ENCODE measurements around the gene QPCT. TPM values are rescaled to one million over a fixed set of nuclear protein-coding genes. Genes with fewer than 3 reads are reported as not detected.

Gene QPCT
- total and polyA plus RNA-seq, 11 donors = 1.3 to 7.2 (median 2.8) TPM

- H3K36me3 ChIP-seq = no peaks in the 10 kb centered on the region
- ATAC-seq (peak in 2 of 4 donors; percentile 43 to 79), DNase-seq (peak in 1 of 5 donors; percentile 9)
- WGBS, 4 donors = 57 to 64% (median 62%) methylated on average over 3 of the region's 3 CpGs
- no peak overlapping the region for H3K27ac ChIP-seq
- TF ChIP-seq POLR2A (IDR thresholded peaks at IDR 0.05) (no peak), CTCF (IDR thresholded peaks at IDR 0.05) (no peak)
- H3K4me3 ChIP-seq = no peak overlapping the region
- H3K27me3 ChIP-seq = no peaks in the 10 kb centered on the region
- H3K4me1 ChIP-seq = peaks cover 0 to 44% (median 18%) of the 10 kb centered on the region in 12 donors
- H3K9me3 ChIP-seq = no peaks in the 10 kb centered on the region
- intact Hi-C loops (cut with DNase I) = no loop called here
Observed at GRCh38 chr2:37306024-37306423, 38.4 kb upstream of the QPCT start.

GRCh38 chr2:37307500-37307899, 36.9 kb upstream of the QPCT start:
- peak overlapping the region in 2 of 12 donors; percentile 25 to 37 for H3K27ac ChIP-seq
- ATAC-seq (peak in 2 of 4 donors; percentile 32 to 50), DNase-seq (no peak)
- H3K4me3 ChIP-seq = no peak overlapping the region
- TF ChIP-seq POLR2A (IDR thresholded peaks at IDR 0.05) = no peak
- no peak for TF ChIP-seq CTCF (IDR thresholded peaks at IDR 0.05)
- intact Hi-C loops (cut with DNase I) = no loop called here
- WGBS, 4 donors = 53 to 75% (median 58%) methylated on average over 2 of the region's 2 CpGs
- no peaks in the 10 kb centered on the region for H3K36me3 ChIP-seq
- H3K9me3 ChIP-seq = no peaks in the 10 kb centered on the region
- no peaks in the 10 kb centered on the region for H3K27me3 ChIP-seq
- H3K4me1 ChIP-seq = peaks cover 0 to 57% (median 23%) of the 10 kb centered on the region in 12 donors

- intact Hi-C loops (cut with DNase I) = no loop called here
- H3K9me3 ChIP-seq = no peaks in the 10 kb centered on the region
- H3K4me3 ChIP-seq = no peak overlapping the region
- peaks cover 0 to 69% (median 27%) of the 10 kb centered on the region in 12 donors for H3K4me1 ChIP-seq
- H3K36me3 ChIP-seq = peaks cover 0 to 10% (median 0%) of the 10 kb centered on the region in 9 donors
- DNase-seq (no peak), ATAC-seq (no peak)
- H3K27me3 ChIP-seq = no peaks in the 10 kb centered on the region
- WGBS, 4 donors = 80 to 87% (median 83%) methylated on average over 3 of the region's 3 CpGs
- no peak for TF ChIP-seq CTCF (IDR thresholded peaks at IDR 0.05)
- TF ChIP-seq POLR2A (IDR thresholded peaks at IDR 0.05) = no peak
- H3K27ac ChIP-seq = no peak overlapping the region
Observed at GRCh38 chr2:37315364-37315763, 29.1 kb upstream of the QPCT start.

- no peaks in the 10 kb centered on the region for H3K27me3 ChIP-seq
Observed at GRCh38 chr2:37316181-37316580, 28.2 kb upstream of the QPCT start.

More at GRCh38 chr2:37316181-37316580, 28.2 kb upstream of the QPCT start:
- intact Hi-C loops (cut with DNase I) = no loop called here
- no peak for TF ChIP-seq POLR2A (IDR thresholded peaks at IDR 0.05)
- TF ChIP-seq CTCF (IDR thresholded peaks at IDR 0.05) = no peak
- ATAC-seq = no peak
- no peak overlapping the region for H3K27ac ChIP-seq
- no peak overlapping the region for H3K4me3 ChIP-seq
- WGBS, 4 donors = 89 to 96% (median 93%) methylated on average over 5 of the region's 5 CpGs
- DNase-seq = no peak
- no peaks in the 10 kb centered on the region for H3K9me3 ChIP-seq
- H3K36me3 ChIP-seq = peaks cover 0 to 10% (median 0%) of the 10 kb centered on the region in 9 donors
- peaks cover 0 to 66% (median 29%) of the 10 kb centered on the region in 12 donors for H3K4me1 ChIP-seq

Data from heart left ventricle (tissue), 16 donors.